ENCODE measurements around the gene OPN1SW.

GRCh38 chr7:128807191-128807590 lies 31.6 kb upstream of the OPN1SW start:
- TF ChIP-seq CTCF (conservative IDR thresholded peaks at IDR 0.05; ENCODE audit: low read length) (no peak), EZH2phosphoT487 (IDR thresholded peaks at IDR 0.05; ENCODE audit: borderline replicate concordance) (no peak)
